IPS-11a (cell line): ENCODE data around the gene PTTG1IP2.

Source experiments
- H3K4me3 ChIP-seq: one replicate; pipeline ENCODE4 v1.5.1; 2013; ENCODE audit warnings: low read depth, low read length, control low read depth

The PTTG1IP2 gene

GRCh38 chr7:90474284-90475210 is 5.1 kb downstream of the PTTG1IP2 start:
- no peak overlapping the region for H3K4me3 ChIP-seq

DNA sequence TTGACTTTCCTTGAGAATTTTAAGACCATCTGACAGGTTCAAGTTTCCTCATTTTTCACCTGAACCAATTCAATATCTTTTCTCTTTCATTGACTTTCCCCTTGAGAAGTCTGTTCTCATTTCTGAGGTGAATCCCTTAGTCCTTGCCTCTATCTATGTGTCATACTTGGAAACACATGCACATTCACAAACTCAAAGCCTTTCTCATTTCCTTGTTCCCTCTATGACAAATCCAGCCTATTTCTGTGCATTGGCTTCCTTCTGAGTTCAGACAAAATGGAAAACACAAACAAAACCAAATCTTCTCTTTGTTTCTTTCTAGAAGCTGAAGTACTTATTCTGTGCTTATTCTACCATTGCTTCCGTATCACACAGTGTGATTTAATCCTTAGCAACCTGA is 13.8 kb downstream of the PTTG1IP2 start:
- no peak overlapping the region for H3K4me3 ChIP-seq

- H3K4me3 ChIP-seq = no peak overlapping the region
Observed at GRCh38 chr7:90484706-90485105, 15.3 kb downstream of the PTTG1IP2 start.

DNA sequence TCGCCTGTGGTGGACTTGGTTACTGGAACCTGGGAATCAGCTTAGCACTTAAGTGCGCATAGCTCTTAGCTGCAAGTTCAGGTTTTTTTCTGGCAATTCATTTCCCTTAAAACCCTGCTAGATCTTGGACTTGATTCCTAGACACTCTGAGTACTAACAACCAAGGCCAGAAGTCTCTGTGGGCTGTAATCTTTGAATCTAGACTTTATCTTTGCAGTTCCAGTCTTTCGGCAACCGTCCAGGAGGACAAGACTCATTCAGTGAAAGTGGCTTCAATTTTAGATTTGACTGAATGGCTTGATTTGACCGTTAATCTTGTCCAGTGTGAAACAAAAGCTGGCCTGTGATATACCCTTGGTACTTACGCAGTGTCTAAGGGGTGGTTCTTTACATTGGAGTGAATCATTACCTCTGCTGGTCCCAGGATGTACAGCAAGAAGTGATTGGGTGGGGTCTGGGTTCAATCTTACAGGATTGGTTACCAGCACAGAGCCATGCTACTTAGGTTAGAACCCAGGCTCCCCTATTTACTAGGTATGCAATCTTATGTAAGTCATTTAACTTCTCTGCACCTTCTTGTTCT is 16.4 kb downstream of the PTTG1IP2 start:
- H3K4me3 ChIP-seq = no peak overlapping the region

GRCh38 chr7:90487808-90488207 is 18.4 kb downstream of the PTTG1IP2 start:
- H3K4me3 ChIP-seq = no peak overlapping the region

- H3K4me3 ChIP-seq = no peak overlapping the region
Observed at GRCh38 chr7:90488220-90488619, 18.8 kb downstream of the PTTG1IP2 start.

- no peak overlapping the region for H3K4me3 ChIP-seq
Observed at GRCh38 chr7:90492250-90492649, 22.8 kb downstream of the PTTG1IP2 start.

DNA sequence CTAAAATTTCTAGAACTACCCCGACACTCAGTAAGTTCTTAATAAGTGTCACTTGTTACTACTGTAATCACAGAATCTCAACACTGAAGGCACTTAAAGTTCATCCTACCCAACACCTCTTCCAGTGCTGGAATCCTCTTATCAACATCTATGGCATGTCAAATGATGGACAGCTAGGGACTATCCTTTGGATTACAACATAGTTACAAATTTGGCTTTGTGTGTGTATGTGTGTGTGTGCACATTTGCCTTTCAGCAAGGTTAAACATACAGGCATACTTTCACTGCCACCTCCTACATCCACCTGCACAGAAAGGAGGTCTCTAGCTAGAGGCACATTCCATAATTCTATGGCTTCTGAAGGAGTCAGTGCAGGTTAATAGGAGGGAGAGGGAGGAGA is 25.8 kb downstream of the PTTG1IP2 start:
- no peak overlapping the region for H3K4me3 ChIP-seq

DNA sequence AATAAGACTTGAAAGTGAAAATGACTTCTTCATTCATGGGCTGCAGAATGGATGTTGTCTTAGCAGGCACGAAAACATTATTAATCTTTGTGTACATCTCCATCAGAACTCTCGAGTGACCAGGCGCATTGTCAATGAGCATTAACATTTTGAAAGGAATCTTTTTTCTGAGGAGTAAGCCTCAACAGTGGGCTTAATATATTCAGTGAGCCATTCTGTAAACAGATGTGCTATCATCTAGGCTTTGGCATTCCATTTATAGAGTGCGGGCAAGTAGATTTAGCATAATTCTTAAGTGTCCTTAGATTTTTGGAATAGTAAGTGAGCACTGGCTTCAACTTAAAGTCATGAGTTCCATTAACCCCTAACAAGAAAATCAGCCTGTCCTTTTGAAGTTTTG is 33.1 kb downstream of the PTTG1IP2 start:
- H3K4me3 ChIP-seq = no peak overlapping the region

DNA sequence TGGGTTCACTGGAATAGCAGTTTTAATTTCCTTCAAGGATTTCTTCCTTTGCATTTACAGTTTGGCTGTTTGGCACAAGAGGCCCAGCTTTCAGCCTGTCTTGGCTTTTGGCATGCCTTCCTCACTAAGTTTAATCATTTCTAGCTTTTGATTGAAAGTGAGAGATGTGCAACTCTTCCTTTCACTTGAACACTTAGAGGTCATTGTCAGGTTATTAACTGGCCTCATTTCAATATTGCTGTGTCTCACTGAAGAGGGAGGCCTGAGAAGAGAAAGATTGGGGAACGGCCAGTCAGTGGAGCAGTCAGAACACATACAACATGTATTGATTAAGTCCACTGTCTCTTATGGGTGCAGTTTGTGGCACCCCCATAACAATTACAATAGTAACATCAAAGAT is 33.9 kb downstream of the PTTG1IP2 start:
- no peak overlapping the region for H3K4me3 ChIP-seq

- no peak overlapping the region for H3K4me3 ChIP-seq
Observed at GRCh38 chr7:90507692-90508091, 38.3 kb downstream of the PTTG1IP2 start.

DNA sequence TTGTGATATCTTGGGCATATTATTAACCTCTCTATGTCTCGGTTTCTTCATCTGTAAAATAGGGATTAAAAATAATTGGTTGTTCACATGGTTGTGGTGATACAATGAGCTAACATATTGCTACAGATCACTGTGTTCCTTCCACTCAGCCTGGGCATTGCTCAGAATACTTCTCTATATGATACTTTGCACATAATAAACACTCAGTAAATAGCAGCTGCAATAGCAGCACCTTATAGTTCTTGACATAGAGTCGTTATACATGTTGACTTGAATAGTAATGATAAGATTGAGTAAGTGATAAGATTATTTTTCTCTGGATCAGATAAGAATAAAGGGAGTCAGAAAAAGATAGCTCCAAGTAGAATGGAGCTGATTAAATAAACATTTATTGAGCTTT is 42.3 kb downstream of the PTTG1IP2 start:
- H3K4me3 ChIP-seq = no peak overlapping the region

- H3K4me3 ChIP-seq = no peak overlapping the region
Observed at GRCh38 chr7:90512821-90513254, 43.4 kb downstream of the PTTG1IP2 start.

- H3K4me3 ChIP-seq = no peak overlapping the region
Observed at GRCh38 chr7:90516257-90516656, 46.8 kb downstream of the PTTG1IP2 start.

GRCh38 chr7:90518630-90519029 is 49.2 kb downstream of the PTTG1IP2 start:
- no peak overlapping the region for H3K4me3 ChIP-seq

DNA sequence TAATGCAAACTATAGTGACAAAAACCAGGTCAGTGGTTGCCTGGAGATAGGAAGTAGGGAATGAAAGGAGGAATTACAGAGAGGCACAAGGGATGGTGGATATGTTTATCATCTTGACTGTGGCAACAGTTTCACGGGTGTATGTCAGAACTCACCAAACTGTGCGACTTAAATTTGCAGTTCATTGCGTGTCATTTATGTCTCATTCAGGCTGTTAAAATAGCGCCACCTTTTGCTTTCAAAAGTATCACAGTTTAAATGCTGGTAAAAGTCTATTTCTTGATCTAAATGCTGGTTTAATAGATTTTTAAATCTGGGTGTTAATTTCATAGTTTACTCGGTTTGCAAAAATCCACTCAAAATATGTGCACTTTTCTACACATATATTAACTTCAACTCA is 51.0 kb downstream of the PTTG1IP2 start:
- H3K4me3 ChIP-seq = no peak overlapping the region

- no peak overlapping the region for H3K4me3 ChIP-seq
Observed at GRCh38 chr7:90530263-90530662, 60.8 kb downstream of the PTTG1IP2 start.

DNA sequence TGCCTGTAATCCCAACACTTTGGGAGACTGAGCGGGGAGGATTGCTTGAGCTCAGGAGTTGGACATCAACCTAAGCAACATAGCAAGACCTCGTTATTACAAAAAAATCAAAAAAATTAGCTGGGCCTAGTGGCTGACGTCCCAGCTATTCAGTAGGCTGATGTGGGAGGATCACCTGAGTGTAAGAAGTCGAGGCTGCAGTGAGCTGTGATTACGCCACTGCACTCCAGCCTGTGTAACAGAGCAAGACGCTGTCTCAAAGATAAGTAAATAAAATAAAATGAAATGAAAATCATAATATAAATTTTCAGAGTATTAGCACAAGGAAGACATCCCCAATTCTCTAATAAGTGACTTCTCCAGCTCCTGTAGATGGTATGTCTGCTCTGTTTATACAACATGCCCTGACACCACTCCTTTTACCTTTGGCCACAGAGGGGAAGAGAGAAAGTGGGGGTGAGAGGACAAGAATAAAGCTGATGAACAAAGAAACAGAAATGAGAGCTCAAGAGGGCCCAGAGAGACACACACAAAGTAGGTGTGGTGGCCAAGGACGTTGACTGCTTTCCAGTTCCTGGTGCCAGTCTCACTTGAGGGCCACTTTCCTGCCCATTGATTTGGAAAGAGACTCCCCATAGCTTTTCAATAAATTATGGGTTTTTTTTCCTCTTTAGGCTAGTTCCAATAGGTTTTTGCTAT is 62.9 kb downstream of the PTTG1IP2 start:
- no peak overlapping the region for H3K4me3 ChIP-seq

DNA sequence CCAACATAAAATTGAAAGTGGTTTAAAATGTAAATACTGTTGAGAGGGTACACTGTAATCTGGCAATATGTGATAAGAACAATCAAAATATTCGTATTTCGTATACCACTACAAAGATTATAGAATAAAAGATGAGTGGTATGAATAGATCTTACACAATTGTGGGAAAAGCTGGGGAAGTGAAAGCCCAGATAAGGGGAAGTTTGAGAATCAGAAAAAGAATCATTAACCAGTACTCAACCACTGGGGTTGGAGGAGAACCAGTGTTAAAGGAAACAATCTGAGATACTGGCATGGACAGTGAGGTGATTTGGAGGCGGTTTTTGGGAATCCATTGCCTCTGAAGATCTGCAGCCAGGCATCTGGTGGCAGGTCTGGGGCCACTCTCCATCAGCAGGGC is 67.0 kb downstream of the PTTG1IP2 start:
- H3K4me3 ChIP-seq = no peak overlapping the region

DNA sequence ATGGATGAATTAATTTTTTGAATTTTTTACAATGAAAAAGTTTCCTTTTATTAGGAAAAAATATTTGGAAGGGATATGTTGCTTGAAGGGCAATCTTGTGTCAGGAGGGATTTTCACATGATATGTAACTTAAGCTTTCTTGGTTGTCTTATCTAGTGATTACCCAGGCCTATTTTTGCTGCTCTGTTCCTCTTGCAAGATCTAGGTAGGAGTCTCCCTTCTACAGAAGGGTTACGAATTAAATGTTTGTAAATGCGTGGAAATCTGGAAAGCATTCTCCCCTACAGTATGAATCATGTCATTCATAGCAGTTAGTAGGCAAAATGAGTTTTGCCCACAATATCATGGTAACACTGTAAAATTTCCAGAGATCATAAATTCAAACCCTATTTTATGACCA is 69.0 kb downstream of the PTTG1IP2 start:
- H3K4me3 ChIP-seq = no peak overlapping the region

DNA sequence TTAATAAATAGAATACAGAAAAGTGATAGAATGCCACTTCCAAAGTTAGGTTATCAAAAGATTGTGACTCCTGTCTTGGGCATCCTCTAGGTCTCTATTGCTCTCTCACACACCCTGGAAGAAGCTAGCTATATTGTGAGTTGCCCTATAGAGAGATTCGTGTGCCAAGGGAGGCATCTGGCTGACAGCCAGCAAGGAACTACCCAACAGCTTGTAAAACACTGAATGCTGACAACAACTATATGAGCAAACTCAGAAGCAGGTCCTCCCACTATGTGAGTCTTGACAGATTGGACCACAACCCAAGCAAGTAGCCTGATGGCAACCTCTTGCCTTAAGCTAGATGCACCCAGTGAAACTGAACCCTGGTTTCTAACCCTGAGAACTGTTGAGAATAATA is 71.0 kb downstream of the PTTG1IP2 start:
- H3K4me3 ChIP-seq = no peak overlapping the region

DNA sequence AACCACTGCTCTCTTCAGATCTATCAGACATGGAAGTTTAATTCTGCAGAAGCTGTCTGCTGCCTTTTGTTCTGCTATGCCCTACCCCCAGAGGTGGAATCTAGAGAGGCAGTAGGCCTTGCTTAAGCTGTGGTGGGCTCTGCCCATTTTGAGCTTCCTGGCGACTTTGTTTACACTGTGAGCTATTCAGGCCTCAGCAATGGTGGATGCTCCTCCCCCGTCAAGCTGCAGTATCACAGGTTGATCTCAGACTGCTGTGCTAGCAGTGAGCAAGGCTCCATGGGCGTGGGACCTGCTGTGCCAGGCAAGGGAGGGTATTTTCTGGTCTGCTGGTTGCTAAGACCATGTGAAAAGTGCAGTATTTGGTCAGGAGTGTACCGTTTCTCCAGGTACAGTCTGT is 81.6 kb downstream of the PTTG1IP2 start:
- H3K4me3 ChIP-seq = no peak overlapping the region
